ENCODE data around the gene TBX4.

Gene TBX4

DNA sequence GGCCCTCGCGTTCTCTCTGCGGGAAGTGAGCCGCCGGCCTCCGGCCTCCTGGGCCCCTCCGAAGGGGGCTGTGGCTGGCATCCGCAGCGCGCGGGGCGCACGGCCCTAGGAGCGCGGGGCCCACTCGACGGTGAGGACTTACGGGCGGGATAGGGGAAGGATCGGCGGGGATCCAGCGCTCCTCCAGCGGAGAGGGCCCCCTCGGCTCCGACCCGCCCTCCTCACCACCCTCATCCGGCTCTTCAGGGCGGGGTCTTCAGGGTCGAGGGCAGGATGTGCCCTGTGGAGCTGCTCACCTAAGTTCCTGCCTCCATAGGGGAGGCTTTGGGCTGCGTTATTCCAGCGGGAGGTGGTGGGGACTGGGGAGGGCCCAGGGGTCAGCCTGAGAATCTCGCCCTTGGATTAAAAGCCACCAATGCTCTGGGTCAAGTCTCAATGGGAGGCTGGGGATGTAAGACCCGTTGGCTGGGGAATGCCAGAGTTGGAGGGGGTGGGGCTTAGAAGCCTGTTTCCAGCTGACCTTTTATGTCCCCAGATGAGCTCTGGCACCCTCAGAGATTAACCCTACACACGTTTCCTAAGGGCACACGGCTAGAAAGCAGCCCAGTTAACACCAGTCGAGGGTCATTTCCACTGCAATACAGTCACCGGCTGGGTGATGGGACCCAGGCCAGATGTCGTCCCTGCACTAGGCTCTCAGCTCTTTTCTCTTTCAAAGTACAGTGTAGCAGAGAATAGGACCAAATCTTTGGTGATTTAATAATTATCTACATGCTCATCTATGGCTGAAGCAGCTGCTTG lies 39.2 kb upstream of the TBX4 start:
- peaks cover 8% of the 10 kb centered on the region for H3K27me3 ChIP-seq (ENCODE audit: insufficient read depth, low read depth, severe bottlenecking)
- H3K36me3 ChIP-seq, result no peaks in the 10 kb centered on the region
- H3K27ac ChIP-seq, result peak overlapping the region; percentile 92
- H3K4me3 ChIP-seq (ENCODE audit: low read depth, low read length), result peak overlapping the region; percentile 91
- peak; percentile 64 for DNase-seq
- no peaks in the 10 kb centered on the region for H3K9me3 ChIP-seq (ENCODE audit: severe bottlenecking)
- TF ChIP-seq, protein P1, sequence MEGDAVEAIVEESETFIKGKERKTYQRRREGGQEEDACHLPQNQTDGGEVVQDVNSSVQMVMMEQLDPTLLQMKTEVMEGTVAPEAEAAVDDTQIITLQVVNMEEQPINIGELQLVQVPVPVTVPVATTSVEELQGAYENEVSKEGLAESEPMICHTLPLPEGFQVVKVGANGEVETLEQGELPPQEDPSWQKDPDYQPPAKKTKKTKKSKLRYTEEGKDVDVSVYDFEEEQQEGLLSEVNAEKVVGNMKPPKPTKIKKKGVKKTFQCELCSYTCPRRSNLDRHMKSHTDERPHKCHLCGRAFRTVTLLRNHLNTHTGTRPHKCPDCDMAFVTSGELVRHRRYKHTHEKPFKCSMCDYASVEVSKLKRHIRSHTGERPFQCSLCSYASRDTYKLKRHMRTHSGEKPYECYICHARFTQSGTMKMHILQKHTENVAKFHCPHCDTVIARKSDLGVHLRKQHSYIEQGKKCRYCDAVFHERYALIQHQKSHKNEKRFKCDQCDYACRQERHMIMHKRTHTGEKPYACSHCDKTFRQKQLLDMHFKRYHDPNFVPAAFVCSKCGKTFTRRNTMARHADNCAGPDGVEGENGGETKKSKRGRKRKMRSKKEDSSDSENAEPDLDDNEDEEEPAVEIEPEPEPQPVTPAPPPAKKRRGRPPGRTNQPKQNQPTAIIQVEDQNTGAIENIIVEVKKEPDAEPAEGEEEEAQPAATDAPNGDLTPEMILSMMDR (IDR thresholded peaks at IDR 0.05; ENCODE audit: low read depth, low read length), result no peak

DNA sequence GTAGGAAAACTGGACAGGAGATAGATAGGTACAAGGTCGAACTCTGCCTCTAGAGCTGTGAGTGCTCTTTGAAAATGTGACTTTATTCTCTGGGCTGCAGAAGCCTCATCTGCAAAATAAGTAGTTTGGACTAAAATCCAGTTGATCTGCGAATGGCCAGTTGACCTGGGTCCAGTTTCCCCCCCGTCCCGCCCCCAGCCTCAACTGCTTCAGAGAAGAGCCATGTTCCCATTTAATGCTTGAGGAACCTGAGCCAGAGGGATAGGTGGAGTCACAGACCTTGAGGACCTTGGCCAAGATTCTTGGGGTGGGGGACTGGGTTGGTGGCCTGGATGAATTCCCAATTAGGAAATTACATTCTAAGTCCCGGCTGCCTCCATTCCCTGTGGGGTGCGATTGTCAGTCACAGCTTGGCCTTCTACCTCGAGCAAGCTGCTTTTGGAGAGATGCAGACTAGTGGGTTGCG lies 38.5 kb upstream of the TBX4 start:
- H3K27me3 ChIP-seq (ENCODE audit: insufficient read depth, low read depth, severe bottlenecking), result peaks cover 8% of the 10 kb centered on the region
- H3K36me3 ChIP-seq, result no peaks in the 10 kb centered on the region
- no peak for DNase-seq
- H3K9me3 ChIP-seq (ENCODE audit: severe bottlenecking), result no peaks in the 10 kb centered on the region
- H3K4me3 ChIP-seq (ENCODE audit: low read depth, low read length), result no peak overlapping the region
- H3K27ac ChIP-seq, result no peak overlapping the region; the same call in 1 of the 2 replicates
- TF ChIP-seq, protein P1 (IDR thresholded peaks at IDR 0.05; ENCODE audit: low read depth, low read length), result no peak

DNA sequence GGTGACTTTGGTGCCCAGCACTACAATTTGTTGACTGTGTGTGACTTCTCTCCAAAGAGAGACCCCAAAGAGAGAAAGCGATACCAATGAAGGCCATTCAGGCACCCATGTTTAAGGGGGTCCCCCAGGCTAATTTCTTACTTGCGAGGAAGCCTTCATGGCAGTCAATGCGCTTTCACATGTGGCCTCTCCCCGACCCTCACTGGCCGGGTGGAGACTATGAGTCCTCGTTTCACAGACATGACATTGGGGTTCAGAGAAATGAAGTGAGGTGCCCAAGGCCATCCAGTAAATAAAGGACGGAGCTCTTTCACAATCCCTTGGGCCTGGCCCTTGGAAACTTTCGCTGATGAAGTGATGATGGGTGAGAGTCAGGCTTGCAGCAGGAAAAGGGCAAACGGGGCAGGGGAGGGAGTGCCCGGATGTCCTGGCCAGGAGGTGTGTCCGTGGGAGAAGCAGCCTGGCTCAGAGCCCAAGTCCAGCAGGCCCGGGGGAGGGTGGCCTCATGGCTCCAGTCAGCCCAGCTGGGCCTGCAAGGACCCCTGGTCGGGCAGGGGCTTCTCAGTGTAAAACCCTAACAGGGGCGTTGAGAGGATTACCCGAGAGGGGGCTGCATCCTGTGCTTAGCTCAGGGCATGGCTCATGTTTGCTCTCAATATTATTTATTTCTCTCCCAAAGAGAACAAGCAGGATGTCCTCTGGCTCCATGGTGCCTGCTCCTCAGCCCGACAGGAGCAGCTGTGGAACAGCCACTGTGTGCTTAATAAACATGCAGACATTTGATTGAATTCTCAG lies 37.9 kb upstream of the TBX4 start:
- TF ChIP-seq, protein P1 (IDR thresholded peaks at IDR 0.05; ENCODE audit: low read depth, low read length), result no peak
- H3K4me3 ChIP-seq (ENCODE audit: low read depth, low read length), result no peak overlapping the region
- H3K36me3 ChIP-seq, result no peaks in the 10 kb centered on the region
- H3K9me3 ChIP-seq (ENCODE audit: severe bottlenecking), result no peaks in the 10 kb centered on the region
- DNase-seq, result peak; percentile 14
- H3K27me3 ChIP-seq (ENCODE audit: insufficient read depth, low read depth, severe bottlenecking), result peaks cover 8% of the 10 kb centered on the region
- H3K27ac ChIP-seq, result no peak overlapping the region

DNA sequence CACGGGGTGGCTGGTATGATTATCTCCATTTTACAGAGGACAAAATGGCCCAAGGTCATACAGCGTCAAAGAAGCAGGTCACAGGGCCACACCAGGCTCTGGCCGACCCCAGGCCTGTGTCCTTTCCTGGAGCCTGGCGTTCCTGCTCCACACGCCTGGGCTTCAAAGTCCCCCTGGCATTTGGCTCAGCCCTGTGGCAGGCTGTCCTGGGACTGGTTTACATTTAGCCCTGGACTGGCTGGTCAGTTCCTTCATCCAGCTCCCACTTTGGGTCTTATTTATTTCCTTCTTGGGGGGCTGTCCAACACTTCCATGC lies 37.3 kb upstream of the TBX4 start:
- Histone ChIP-seq H3K9me3 (ENCODE audit: severe bottlenecking) (no peaks in the 10 kb centered on the region), H3K27me3 (ENCODE audit: insufficient read depth, low read depth, severe bottlenecking) (peaks cover 5% of the 10 kb centered on the region), H3K27ac (no peak overlapping the region), H3K4me3 (ENCODE audit: low read depth, low read length) (no peak overlapping the region), H3K36me3 (no peaks in the 10 kb centered on the region)
- DNase-seq, result no peak
- TF ChIP-seq, protein P1 (IDR thresholded peaks at IDR 0.05; ENCODE audit: low read depth, low read length), result no peak

DNA sequence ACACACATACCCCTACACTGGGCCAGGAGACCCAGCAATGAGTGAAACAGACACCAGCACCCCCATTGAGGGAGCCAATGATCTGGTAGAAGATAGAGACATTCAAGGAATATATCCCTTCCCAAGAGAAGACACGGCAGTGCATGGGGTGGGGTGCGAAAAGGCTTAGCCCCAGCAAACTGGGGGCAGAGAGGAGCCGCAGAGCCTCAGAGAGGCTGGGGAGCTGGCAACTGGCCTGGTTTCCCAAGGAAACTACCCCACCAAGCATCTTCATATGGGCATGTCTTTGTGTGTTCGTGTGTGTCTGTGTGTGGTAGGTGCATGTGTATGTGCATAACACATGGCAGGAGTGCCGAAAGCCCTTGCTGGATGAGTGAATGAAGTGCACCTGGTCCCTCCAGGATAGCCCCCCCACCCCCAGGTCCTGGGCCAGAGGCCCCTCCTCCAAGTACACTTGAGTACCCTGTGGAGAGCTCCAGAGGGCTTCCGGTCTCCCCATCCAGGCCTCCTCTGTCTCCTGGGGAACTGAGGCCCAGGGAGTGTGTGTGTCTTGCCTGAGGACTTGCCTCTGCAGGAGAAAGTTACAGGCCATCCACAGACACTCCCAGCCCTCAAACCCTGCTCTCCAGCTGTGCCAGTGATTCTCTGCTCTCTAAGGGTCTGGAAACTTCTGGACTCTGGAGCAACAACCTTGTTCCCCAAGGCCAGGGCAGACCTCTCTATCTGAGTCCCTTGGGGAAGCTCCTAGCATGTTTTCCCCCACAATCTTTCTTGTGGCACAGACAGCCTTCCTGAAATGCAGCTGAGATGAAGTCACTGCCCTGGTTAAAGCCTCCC lies 36.6 kb upstream of the TBX4 start:
- Histone ChIP-seq H3K9me3 (ENCODE audit: severe bottlenecking) (no peaks in the 10 kb centered on the region), H3K27ac (no peak overlapping the region), H3K4me3 (ENCODE audit: low read depth, low read length) (no peak overlapping the region), H3K36me3 (no peaks in the 10 kb centered on the region), H3K27me3 (ENCODE audit: insufficient read depth, low read depth, severe bottlenecking) (no peaks in the 10 kb centered on the region)
- TF ChIP-seq, protein P1 (IDR thresholded peaks at IDR 0.05; ENCODE audit: low read depth, low read length), result no peak
- no peak for DNase-seq

Measured in WERI-Rb-1 (cell line).